ENCODE results near the gene ARHGAP22.

- TF ChIP-seq YY1 (IDR thresholded peaks at IDR 0.05): no peak
- no peak for TF ChIP-seq MAX (IDR thresholded peaks at IDR 0.05)
- no peak for TF ChIP-seq CTCF (IDR thresholded peaks at IDR 0.05; ENCODE audit: low read depth, low read length, missing input control)
- no peak for TF ChIP-seq ZBTB33 (IDR thresholded peaks at IDR 0.05)
Measured at GRCh38 chr10:48514916-48515315, 90.0 kb downstream of the ARHGAP22 start.
